Activated naive CD4-positive, alpha-beta T cell treated with Interleukin-2 at 50 U/mL for 16 hours (primary cell): ENCODE data around the gene TRABD2A.
"Not testable (repeated sequence)": the region's sequence is repeated elsewhere in the genome, so short reads cannot be mapped to it uniquely, and the experiment has no call there.

ENCODE experiments used
- DNase-seq: peaks from one replicate; pipeline ENCODE4 v3.0.0-alpha.2; 2020

Gene TRABD2A, protein sequence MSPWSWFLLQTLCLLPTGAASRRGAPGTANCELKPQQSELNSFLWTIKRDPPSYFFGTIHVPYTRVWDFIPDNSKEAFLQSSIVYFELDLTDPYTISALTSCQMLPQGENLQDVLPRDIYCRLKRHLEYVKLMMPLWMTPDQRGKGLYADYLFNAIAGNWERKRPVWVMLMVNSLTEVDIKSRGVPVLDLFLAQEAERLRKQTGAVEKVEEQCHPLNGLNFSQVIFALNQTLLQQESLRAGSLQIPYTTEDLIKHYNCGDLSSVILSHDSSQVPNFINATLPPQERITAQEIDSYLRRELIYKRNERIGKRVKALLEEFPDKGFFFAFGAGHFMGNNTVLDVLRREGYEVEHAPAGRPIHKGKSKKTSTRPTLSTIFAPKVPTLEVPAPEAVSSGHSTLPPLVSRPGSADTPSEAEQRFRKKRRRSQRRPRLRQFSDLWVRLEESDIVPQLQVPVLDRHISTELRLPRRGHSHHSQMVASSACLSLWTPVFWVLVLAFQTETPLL

GRCh38 chr2:84880645-84881521 is at the start of gene TRABD2A:
TRABD2A (minus strand) TSS chr2:84881084; CDS start chr2:84881039, 45 bp downstream.
- peak; percentile 65 for DNase-seq

- DNase-seq = no peak
These were observed 46.4 kb upstream of the TRABD2A start for GRCh38 chr2:84927275-84927627.

GRCh38 chr2:84925724-84926376 is 45.0 kb upstream of the TRABD2A start:
- peak; percentile 99 for DNase-seq

- DNase-seq = no peak
These were observed 44.4 kb upstream of the TRABD2A start for GRCh38 chr2:84925336-84925723.

DNA sequence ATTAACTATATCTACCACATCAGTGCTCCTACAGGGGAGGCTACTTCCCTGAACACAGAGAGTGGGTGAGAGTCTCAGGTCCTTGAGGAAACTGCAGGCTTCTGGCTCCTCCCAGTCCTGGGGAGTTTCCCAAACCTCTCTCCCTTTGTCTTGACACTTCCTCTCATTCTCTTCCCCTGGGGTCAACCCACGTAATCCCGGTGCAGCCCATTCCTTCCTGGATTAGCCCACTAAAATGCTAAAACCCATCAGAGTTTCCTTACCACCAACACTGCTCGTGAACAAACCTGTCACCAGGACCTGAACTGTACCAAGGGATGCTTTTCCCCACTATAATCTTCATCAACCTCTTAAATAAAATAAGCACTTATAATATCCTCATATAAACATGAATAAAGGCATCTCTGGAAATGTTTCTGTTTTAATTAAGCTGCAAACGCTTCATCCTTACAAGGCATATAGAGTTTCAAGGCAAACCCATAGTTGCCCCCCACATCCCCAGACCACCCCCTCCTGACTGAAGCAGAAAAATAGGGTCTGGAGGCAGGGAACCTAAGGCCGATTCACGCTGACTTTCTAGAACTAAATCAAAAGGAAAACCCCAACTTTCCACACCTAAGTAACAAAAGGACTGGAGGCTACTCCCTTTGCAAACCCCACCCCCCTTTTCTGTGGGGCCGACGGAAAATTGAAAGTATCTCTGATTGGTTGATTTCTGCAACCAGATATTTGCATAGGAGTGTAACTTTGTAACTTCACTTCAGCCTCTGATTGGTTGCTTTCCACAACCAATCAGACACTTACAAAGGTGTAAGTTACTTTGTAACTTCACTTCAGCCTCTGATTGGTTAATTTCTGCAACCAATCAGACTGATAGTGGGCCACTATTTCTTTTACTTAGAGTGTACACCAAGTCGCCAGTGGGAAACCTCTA is 43.6 kb upstream of the TRABD2A start:
- DNase-seq = peak; percentile 46

DNA sequence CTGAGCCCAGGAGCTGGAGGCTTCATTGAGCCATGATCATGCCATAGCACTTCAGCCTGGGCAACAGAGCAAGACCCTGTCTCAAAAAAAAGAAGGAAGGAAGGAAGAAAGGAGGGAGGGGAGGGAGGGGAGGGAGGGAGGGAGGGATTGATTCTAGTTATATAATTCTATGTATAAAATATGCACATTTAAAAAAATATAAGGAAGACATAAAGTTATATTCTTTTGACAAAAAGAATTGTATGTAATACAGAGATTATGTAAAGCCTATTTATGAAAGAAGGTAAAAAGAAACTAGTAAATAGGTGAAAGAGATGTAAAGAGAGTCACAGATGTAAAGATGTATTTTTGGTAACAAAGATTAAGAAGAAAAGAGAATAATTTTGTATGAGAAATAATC is 42.1 kb upstream of the TRABD2A start:
- DNase-seq = no peak

- DNase-seq = peak; percentile 52
These were observed 39.1 kb upstream of the TRABD2A start for GRCh38 chr2:84919885-84920580.

GRCh38 chr2:84918430-84918829 is 37.5 kb upstream of the TRABD2A start:
- DNase-seq = no peak

GRCh38 chr2:84917821-84918220 is 36.9 kb upstream of the TRABD2A start:
- DNase-seq = not testable (repeated sequence)

GRCh38 chr2:84915675-84916074 is 34.8 kb upstream of the TRABD2A start:
- DNase-seq = not testable (repeated sequence)

DNA sequence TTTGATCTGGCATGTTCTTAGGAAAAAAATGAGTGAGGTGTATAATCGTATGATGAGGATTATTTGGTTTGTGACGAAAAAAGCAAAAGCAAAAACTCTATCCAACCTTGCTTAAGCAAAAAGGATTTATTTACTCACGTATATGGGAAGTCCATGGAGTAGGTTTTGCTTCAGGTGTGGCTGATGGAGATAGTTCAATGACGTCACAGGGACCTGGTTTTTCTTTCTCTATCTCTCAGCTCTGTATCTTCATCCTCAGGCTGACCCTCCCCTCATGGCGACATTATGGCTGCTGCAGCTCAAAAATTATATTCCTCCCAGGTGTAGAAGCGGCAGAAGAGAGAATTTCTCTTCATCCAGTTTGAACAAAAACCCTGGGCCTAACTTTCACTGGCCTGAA is 33.5 kb upstream of the TRABD2A start:
- DNase-seq = no peak

- DNase-seq = no peak
These were observed 32.1 kb upstream of the TRABD2A start for GRCh38 chr2:84912984-84913383.

GRCh38 chr2:84911135-84911678 is 30.3 kb upstream of the TRABD2A start:
- no peak for DNase-seq

DNA sequence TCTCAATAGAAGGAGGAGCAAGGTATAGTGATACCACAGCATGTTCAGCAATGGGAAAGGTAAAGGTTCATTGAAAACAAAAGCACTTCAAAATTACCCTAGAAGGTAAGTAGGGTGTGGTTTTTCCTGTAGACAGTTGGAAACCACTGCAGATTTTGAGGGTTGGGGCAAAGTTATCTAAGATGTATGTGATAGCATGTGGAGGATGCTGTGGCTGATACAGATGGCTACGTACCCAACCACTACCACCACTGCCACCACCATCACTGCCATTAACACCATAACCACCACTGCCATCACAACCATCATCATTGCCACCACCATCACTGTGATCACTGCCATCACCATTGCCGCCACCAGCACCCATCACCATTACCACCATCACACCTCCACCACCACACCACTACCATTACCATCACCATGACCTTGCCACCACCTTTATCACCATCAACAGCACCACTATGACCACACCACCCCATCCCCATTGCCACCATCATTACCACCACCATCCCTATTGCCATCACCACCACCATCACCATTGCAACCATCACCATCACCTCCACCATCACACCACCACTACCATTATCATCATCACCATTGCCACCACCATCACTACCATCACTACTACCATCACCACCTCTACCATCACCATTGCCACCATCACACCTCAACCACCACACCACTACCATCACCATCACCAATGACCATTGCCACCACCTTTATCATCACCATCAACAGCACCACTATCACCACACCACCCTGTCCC is 28.2 kb upstream of the TRABD2A start:
- DNase-seq = peak; percentile 19

- peak; percentile 39 for DNase-seq
These were observed 26.2 kb upstream of the TRABD2A start for GRCh38 chr2:84906900-84907714.

DNA sequence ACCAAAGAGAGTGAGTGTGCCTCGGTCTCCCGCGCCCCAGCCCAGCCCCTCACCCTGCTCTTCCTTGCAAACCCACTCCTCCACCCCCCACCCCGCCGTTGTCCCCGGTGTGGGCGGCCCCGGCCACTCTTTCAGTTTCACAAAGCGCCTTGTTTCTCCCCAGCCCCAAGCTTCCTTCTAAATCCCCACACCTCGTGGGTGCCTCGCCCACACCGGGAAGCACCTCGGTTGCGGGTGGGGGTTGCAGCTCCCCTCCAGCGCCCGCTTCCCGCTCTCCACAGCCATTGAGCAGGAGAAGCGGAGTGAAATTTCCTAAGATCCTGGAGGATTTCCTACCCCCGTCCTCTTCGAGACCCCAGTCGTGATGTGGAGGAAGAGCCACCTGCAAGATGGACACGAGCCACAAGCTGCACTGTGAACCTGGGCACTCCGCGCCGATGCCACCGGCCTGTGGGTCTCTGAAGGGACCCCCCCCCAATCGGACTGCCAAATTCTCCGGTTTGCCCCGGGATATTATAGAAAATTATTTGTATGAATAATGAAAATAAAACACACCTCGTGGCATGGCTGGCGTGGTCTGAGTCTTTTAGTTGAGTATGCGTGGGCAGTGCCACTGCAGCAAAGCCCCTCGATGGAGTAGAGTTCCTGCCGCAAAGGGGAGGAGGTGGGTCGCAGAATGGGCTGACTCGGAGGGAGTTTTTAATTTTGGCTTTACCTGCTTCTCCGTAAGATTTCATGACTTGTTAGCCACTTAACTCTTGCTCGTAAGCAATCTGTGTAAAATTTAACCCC is 25.4 kb upstream of the TRABD2A start:
- peak; percentile 69 for DNase-seq

- peak; percentile 86 for DNase-seq
These were observed 24.6 kb upstream of the TRABD2A start, which contains the start of gene TMSB10 for GRCh38 chr2:84905181-84906107. TMSB10 (plus strand) TSS chr2:84905656.
